ENCODE measurements around the gene ARRB1. TPM values are rescaled to one million over a fixed set of nuclear protein-coding genes. Genes with fewer than 3 reads are reported as not detected.

Gene ARRB1
- total and polyA plus RNA-seq, 9 donors: 15.2 to 68.0 (median 27.2) TPM

GRCh38 chr11:75287579-75287978 is 63.9 kb downstream of the ARRB1 start:
- no peaks in the 10 kb centered on the region for H3K9me3 ChIP-seq
- no peaks in the 10 kb centered on the region for H3K4me1 ChIP-seq (ENCODE audit: insufficient read depth)
- 93 to 94% (median 94%) methylated on average over 17 of the region's 17 CpGs for WGBS, 3 donors
- no peak overlapping the region for H3K27ac ChIP-seq
- TF ChIP-seq POLR2A (IDR thresholded peaks at IDR 0.05) (no peak), CTCF (IDR thresholded peaks at IDR 0.05) (no peak), EP300 (IDR thresholded peaks at IDR 0.05) (no peak)
- no peak overlapping the region for H3K4me3 ChIP-seq
- intact Hi-C loops (cut with DNase I): no loop called here
- H3K27me3 ChIP-seq: no peaks in the 10 kb centered on the region
- DNase-seq: no peak
- no peaks in the 10 kb centered on the region for H3K36me3 ChIP-seq

GRCh38 chr11:75286826-75287465 is 64.5 kb downstream of the ARRB1 start:
- Histone ChIP-seq H3K36me3 (no peaks in the 10 kb centered on the region), H3K27me3 (no peaks in the 10 kb centered on the region), H3K4me1 (ENCODE audit: insufficient read depth) (no peaks in the 10 kb centered on the region), H3K27ac (no peak overlapping the region), H3K9me3 (no peaks in the 10 kb centered on the region), H3K4me3 (no peak overlapping the region)
- 71 to 82% (median 76%) methylated on average over 14 of the region's 14 CpGs for WGBS, 3 donors
- TF ChIP-seq CTCF (IDR thresholded peaks at IDR 0.05) (no peak), POLR2A (IDR thresholded peaks at IDR 0.05) (no peak), EP300 (IDR thresholded peaks at IDR 0.05) (no peak)
- no peak for DNase-seq
- intact Hi-C loops (cut with DNase I): no loop called here

GRCh38 chr11:75285776-75286360 is 65.6 kb downstream of the ARRB1 start:
- intact Hi-C loops (cut with DNase I): no loop called here
- no peaks in the 10 kb centered on the region for H3K9me3 ChIP-seq
- H3K4me3 ChIP-seq: no peak overlapping the region
- H3K36me3 ChIP-seq: no peaks in the 10 kb centered on the region
- H3K27ac ChIP-seq: no peak overlapping the region
- no peak for TF ChIP-seq EP300 (IDR thresholded peaks at IDR 0.05)
- TF ChIP-seq POLR2A (IDR thresholded peaks at IDR 0.05): no peak
- TF ChIP-seq CTCF (IDR thresholded peaks at IDR 0.05): no peak
- DNase-seq: no peak
- WGBS, 3 donors: 96 to 100% (median 96%) methylated on average over 5 of the region's 5 CpGs
- no peaks in the 10 kb centered on the region for H3K4me1 ChIP-seq (ENCODE audit: insufficient read depth)
- H3K27me3 ChIP-seq: no peaks in the 10 kb centered on the region

DNA sequence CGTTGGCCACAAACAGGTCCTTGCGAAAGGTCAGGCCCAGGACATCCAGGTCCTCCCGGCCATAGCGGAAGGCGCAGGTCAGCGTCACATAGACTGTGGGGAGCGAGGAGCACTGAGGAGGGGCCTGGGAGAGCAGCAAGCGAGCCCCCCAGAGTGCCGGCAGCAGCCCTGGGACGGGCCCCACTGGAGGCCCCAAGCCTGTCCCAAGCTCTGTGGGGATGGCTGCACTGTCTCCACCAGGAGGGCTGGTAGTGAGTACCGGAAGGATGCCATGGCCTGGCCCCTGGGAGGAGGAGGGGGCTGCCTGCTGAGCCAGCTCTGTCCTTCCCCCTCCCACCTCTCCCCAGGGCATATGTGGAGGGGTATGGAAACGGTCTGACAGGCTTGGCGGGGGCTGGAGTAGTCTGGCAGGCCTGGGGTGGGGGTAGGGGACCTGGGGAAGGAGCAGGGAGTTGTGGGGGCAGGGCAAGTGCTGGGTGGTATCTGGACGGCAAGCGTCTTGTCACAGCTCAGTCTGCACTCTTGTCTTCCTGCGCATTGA is 68.0 kb downstream of the ARRB1 start:
- H3K9me3 ChIP-seq: no peaks in the 10 kb centered on the region
- no peak overlapping the region for H3K4me3 ChIP-seq
- 84 to 88% (median 84%) methylated on average over 16 of the region's 16 CpGs for WGBS, 3 donors
- TF ChIP-seq CTCF (IDR thresholded peaks at IDR 0.05): no peak
- H3K27ac ChIP-seq: no peak overlapping the region
- no peaks in the 10 kb centered on the region for H3K36me3 ChIP-seq
- DNase-seq: no peak
- no peaks in the 10 kb centered on the region for H3K27me3 ChIP-seq
- no peaks in the 10 kb centered on the region for H3K4me1 ChIP-seq (ENCODE audit: insufficient read depth)
- intact Hi-C loops (cut with DNase I): loop anchor here in 2 of 4 donors (5.0 kb wide), 2 partner anchors 44 to 94 kb away; no protein-coding TSS in a partner anchor
